RPMI7951 (cell line): ENCODE data around the gene RRAD. TPM values are rescaled to one million over a fixed set of nuclear protein-coding genes. Genes with fewer than 3 reads are reported as not detected.
A peak's percentile ranks its signal among the peaks of the same experiment; 100 is the strongest.

Source experiments
- DNase-seq: peaks from one replicate; pipeline ENCODE4 v3.0.0-alpha.2; 2012; ENCODE audit warnings: low read depth
- total RNA-seq: library from RNA; depleted of rRNA; stranded (reverse); fragments of >200 nt; shearing (Covaris generic); gene quantifications from 2 replicates; pipeline ENCODE4 v1.2.3, GENCODE V29; 2014

The RRAD gene
- total RNA-seq, 1 experiment from 2014 or later = 3.4 TPM

- DNase-seq = peak; percentile 81
Measured at GRCh38 chr16:66934138-66934838, 9.0 kb upstream of the RRAD start, which contains the start of gene CIAO2B. CIAO2B (minus strand) TSS chr16:66934402; CDS start chr16:66934364, 38 bp downstream.

GRCh38 chr16:66933776-66934137 is 8.4 kb upstream of the RRAD start:
- no peak for DNase-seq

GRCh38 chr16:66932076-66932475 is 6.7 kb upstream of the RRAD start:
- DNase-seq = no peak

DNA sequence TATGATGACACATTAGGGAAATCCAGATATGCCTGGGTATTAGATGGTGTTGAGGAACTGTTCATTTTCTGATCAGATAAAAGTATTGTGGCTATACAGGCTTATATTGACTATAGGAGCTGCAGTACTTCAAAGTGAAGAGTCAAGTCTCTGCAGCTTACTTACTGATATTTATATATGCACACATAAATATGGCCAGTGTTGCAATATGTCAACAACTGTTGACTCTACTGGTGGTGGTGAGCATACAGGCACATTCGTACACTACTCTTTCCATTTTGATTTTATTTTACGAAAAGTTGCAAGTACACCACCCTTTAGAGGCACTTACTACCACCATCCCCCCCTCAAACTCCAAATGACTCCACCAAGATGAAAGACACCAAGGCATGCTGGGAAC is 6.3 kb upstream of the RRAD start:
- no peak for DNase-seq

- DNase-seq = peak; percentile 79
Measured at GRCh38 chr16:66930189-66930588, 4.9 kb upstream of the RRAD start.

DNA sequence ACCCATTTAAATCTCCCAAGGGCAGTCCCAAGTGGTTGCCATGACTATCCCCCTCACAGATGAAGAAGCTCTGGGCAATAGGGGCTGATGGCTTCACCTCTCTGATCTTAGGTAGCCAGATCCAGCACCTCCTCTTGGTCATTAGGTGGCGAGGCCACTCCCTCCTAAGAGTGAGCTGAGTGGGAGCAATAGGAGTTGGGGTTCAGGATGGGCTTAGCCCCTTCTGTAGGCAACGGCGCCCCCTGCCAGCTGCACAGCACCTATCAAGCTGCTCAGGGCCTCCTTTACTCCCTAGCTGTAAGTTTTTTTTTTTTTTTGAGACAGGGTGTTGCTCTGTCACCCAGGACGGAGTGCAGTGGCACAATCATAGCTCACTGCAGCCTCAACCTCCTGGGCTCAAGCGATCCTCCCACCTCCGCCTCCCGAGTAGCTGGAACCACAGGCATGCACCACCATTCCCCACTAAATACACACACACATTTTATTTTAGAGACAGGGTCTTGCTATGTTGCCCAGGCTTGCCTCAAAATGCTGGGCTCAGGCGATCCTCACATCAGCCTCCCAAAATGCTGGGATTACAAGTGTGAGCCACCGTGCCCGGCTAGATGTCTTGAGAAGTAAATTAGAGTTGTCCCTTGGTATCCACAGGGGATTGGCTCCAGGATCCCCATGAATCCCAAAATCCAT is 3.5 kb upstream of the RRAD start:
- peak; percentile 59 for DNase-seq

DNA sequence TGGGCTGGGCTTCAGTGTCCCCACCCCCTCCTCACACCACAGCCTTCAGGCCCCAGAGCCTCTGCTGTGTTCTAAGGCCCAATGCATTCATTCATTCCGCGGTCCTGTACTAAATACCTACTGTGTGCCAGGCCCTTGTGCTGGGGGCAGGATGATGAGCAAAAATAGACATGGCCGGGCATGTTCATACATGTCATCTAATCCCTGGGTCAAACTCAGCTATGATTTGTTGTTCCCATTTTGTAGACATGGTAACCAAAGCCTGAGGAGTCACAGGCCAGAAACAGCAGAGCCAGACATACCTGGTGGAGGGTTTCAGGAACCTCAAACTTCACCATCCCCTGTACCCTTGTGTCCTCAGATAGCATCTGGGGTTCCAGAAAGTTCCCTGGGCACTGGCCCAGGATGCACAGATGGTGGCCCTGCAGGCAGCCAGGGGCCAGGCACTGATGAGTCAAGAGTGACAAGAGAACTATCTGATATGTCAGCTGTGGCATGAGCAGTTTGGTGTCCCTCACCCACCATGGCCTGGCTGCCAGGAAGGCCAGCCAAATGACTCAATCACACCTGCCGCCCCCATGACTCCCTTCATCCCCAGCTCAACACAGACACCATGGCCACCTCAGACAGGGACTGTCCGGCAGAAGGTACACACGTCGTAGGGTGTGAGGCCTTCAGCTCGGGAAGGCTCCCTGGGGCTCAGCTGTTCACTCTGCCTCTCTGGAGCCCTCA is 2.7 kb upstream of the RRAD start:
- peak; percentile 95 for DNase-seq

GRCh38 chr16:66926961-66927436 is 1.7 kb upstream of the RRAD start:
- peak; percentile 100 for DNase-seq

- peak; percentile 41 for DNase-seq
Measured at GRCh38 chr16:66926171-66926947, 1.0 kb upstream of the RRAD start.

DNA sequence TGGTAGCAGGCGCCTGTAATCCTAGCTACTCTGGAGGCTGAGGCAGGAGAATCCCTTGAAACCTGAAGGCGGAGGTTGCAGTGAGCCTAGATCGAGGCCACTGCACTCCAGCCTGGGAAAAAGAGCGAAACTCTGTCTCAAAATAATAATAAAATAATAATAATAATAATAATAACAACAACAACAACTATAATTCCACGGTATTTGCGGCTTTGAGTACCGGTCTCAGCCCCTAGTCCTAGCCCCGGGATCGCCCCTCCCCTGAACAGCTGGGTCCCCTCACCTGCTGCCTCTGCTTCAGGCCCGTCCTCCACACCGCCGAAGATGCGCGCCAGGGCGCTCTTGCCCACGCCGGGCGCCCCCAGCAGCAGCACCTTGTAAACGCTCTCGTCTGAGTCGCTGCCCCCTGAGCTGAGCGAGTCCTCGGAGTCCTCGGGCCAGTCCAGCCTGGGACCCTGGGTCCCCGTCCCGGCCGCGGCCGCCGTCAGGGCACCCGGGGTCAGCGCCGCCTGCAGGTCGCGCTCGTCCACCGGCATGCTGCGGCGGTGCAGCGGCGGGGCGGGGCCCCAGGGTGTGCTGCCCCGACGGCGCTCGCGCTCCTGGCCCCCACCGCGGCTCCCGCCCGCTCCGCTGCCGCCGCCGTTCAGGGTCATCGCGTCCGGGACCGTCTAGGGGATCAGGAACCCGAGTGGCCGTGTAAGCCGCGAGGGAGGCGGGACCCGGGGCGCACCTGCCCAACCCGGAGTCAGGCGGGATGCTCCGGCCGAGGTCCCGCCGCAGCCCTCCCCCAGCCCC is 611 bp downstream of the RRAD start:
- no peak for DNase-seq

GRCh38 chr16:66923866-66924265 is 1.5 kb downstream of the RRAD start:
- no peak for DNase-seq

- peak; percentile 73 for DNase-seq
Measured at GRCh38 chr16:66923247-66923731, 2.0 kb downstream of the RRAD start.

GRCh38 chr16:66921729-66922450 is 3.4 kb downstream of the RRAD start:
- no peak for DNase-seq

DNA sequence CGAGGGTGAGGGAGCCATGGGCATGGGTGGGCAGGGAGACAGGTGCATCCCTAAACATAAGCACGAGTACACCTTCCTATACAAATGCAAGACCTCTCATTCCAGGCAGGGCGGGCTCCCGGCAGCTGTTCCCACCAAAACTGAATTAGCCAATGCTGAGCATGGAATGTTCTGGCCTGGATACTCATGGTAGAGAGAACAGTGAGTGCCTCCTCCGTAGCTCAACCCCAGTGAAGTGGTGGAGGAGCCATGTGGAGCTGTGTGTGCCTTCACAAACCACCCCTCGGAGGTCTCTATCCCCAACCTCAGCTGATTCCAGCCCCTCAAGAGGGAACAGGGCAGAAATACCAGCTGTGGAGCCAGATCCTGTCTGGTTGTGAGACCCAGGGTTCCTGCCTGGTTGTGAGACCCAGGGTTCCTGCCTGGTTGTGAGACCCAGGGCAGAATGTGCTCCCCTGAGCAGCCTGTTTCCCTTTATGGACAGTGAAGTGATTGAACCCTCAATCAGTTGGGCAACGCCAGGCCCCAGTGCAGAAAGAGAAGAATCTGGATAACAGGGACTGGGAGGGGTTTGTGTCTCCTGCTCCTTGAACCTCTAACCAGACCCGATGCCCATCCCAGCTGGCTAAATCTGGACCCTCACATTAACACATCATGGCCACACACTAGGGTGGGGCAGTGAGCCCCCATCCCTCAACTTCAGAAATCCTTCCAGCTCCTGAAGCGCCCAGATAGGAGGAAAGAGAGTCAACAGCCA is 4.2 kb downstream of the RRAD start:
- no peak for DNase-seq

DNA sequence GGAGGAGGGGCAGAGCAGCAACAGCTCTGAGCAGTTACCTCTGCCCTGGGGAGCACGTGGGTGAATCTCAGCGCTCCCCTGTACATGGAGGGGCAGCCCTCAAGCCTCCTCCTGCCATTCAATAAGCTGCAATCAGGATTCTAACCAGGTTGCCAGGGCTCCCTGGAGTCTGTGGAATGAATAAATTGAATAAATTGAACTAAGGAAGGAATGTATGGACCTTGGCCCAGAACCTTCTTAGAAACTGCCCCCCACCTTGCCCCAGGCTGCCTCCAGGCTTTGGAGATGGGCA is 5.1 kb downstream of the RRAD start:
- no peak for DNase-seq

- DNase-seq = no peak
Measured at GRCh38 chr16:66919569-66920298, 5.6 kb downstream of the RRAD start.

DNA sequence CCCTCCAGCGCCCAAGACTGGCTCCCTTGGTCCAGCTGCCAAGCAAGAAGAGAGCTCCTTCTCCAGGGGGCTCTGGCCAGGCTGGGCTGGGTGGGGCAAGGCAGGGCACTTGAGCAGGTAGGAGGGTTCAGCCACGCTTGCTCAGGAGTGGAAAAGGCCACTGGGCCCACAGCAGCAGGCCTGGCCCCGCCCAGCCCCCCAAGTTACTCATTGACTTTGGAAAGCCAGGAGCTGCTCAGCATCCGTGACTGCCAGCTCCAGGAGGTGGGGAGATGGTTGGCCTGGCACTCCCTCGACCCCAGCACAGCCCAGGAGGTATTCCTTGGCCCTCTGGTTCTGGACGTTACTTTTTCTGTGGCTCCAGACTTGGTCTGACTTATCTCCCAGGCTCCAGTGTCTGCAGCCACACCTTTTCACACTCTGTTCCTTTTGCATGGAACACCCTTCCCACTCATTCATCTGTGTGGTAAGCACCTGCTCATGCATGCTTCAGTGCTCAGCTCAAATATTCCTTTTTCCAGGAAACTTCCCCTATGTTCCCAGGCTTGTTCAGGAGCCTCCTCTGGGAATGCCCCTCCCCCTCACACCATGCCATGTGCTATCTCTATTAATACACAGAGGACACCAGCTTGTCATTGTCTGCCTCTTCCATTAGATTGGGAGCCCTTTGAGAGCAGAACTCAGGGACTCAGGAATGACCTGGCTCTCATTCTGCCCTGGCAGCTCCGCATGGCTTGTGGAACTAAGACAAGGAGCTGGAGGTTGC is 6.3 kb downstream of the RRAD start, which contains the start of gene CDH16:
Gene CDH16 (minus strand): TSS at position 83 of the 766 bp plus-strand sequence. CDS start 820 bp downstream, outside the sequence.
- no peak for DNase-seq

DNA sequence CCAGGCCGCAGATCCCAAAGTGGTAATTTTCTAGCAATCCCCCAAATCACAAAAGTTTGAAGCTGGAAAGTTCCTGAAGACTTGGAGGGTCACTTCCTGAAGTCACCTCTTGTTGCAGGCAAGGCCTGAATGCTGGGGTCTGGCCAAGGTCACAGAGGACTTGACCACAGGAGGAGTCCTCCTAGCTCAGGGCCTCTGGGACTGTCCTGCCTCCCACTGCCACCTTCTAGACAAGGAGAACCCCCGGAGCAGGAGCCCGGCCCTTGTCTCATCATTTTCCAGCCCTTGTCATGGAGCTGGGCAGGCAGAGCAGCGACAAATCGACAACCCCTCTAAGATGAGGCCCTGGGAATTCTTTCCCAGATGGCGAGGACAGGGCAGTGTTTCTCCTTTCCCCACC is 7.0 kb downstream of the RRAD start:
- no peak for DNase-seq
